HCT116 (cell line): ENCODE measurements around the gene CSF2RB. TPM values are rescaled to one million over a fixed set of nuclear protein-coding genes. Genes with fewer than 3 reads are reported as not detected.
A peak's percentile ranks its signal among the peaks of the same experiment; 100 is the strongest.

Source experiments
- ATAC-seq: fragments of 200-7000 bp; cut with Tn5 transposase; 2 replicates; pipeline ENCODE4 v1.9.1; 2020; ENCODE audit warnings: mild to moderate bottlenecking, moderate library complexity
- BruUV-seq: library from RNA; stranded (reverse); fragments of 400-500 nt; replicated peaks from 2 replicates; lab custom pipeline; 2021; lab: Mats Ljungman, UMichigan
- CTCF ChIA-PET: fragments of 300-600 bp; sonication (Branson Sonifier 250); formaldehyde crosslinking; loops from one replicate; lab custom pipeline; 2021; ENCODE audit warnings: antibody characterized with exemption; lab: Charles Lee
- POLR2A ChIA-PET: fragments of 300-600, 350-600 bp; sonication (Branson Sonifier 250); formaldehyde crosslinking; loops from one replicate; lab custom pipeline; 2021; ENCODE audit warnings: antibody characterized with exemption; lab: Charles Lee
- RAD21 ChIA-PET, 2 experiments: fragments of 300-600 bp; sonication (Branson Sonifier 250); formaldehyde crosslinking; loops; one replicate each; lab custom pipeline; 2023; ENCODE audit warnings: low total read pairs in 2 of 2; ENCODE audit not compliant: uncharacterized antibody in 2 of 2, unreplicated experiment in 2 of 2, low non-redundant PET in 1 of 2; lab: Charles Lee
- DNase-seq: peaks from one replicate; pipeline ENCODE4 v3.0.0-alpha.2; 2010; ENCODE audit warnings: low read depth, low spot score
- H2AFZ ChIP-seq: fragments of 200-600 bp; shearing (Covaris generic), sonication (generic); 2 replicates; pipeline ENCODE4 v1.6.1; 2017; ENCODE audit warnings: low read depth, mixed run types, mixed read lengths, antibody characterized with exemption, low read length; ENCODE audit not compliant: poor library complexity, severe bottlenecking
- H3K27ac ChIP-seq: 2 replicates; pipeline ENCODE4 v1.5.1; 2012; ENCODE audit warnings: low read depth, low read length
- H3K27me3 ChIP-seq: fragments of 200-600 bp; sonication (generic); 2 replicates; pipeline ENCODE4 v1.6.1; 2016; ENCODE audit warnings: mixed run types, low read length, mixed read lengths; ENCODE audit not compliant: insufficient read depth
- H3K36me3 ChIP-seq, 2 experiments: fragments of 200-500 bp in 1 of 2; fragments of 200-600 bp in 1 of 2; sonication (Bioruptor generic) in 1 of 2; sonication (generic) in 1 of 2; 2 replicates each; pipeline versions ENCODE4 v1.5.1 to v1.6.1; 2014 to 2016; ENCODE audit warnings: low read length in 2 of 2, inconsistent platforms in 1 of 2, mixed read lengths in 1 of 2, mixed run types in 1 of 2; ENCODE audit not compliant: insufficient read depth in 2 of 2, control insufficient read depth in 1 of 2
- H3K4me1 ChIP-seq, 2 experiments: fragments of 200-600 bp in 1 of 2; sonication (generic) in 1 of 2; 2 replicates each; pipeline versions ENCODE4 v1.5.1 to v1.6.1; 2012 to 2017; ENCODE audit warnings: low read length in 2 of 2, inconsistent platforms in 1 of 2, mild to moderate bottlenecking in 1 of 2, mixed read lengths in 1 of 2, mixed run types in 1 of 2, moderate library complexity in 1 of 2; ENCODE audit not compliant: insufficient read depth in 2 of 2, control insufficient read depth in 1 of 2
- H3K4me2 ChIP-seq: fragments of 200-600 bp; sonication (generic); 2 replicates; pipeline ENCODE4 v1.6.1; 2017; ENCODE audit warnings: mixed run types, low read length, mixed read lengths
- H3K4me3 ChIP-seq, 2 experiments: fragments of 200-600 bp in 1 of 2; sonication (generic) in 1 of 2; replicated peaks in 1 of 2; 2 replicates each; pipeline ENCODE4 v1.5.1; 2011 to 2016; ENCODE audit warnings: low read length in 2 of 2, control low read depth in 1 of 2, low read depth in 1 of 2, mild to moderate bottlenecking in 1 of 2, mixed read lengths in 1 of 2, mixed run types in 1 of 2
- H3K79me2 ChIP-seq: fragments of 200-600 bp; sonication (generic); 2 replicates; pipeline ENCODE4 v1.6.1; 2017; ENCODE audit warnings: mild to moderate bottlenecking, mixed run types, low read length, moderate library complexity, mixed read lengths; ENCODE audit not compliant: insufficient read depth
- H3K9ac ChIP-seq: fragments of 200-600 bp; sonication (generic); 2 replicates; pipeline ENCODE4 v1.6.1; 2016; ENCODE audit warnings: low read length, mixed read lengths
- H3K9me2 ChIP-seq: fragments of 200-600 bp; sonication (generic), shearing (Covaris generic); 2 replicates; pipeline ENCODE4 v1.6.1; 2017; ENCODE audit warnings: mixed run types, mild to moderate bottlenecking, moderate library complexity; ENCODE audit not compliant: insufficient read depth
- H3K9me3 ChIP-seq, 2 experiments: fragments of 200-500 bp in 1 of 2; fragments of 200-600 bp in 1 of 2; sonication (Bioruptor generic) in 1 of 2; sonication (generic) in 1 of 2; 2 replicates each; pipeline ENCODE4 v1.6.1; 2014 to 2017; ENCODE audit warnings: low read length in 2 of 2, mixed read lengths in 2 of 2, inconsistent platforms in 1 of 2, low read depth in 1 of 2, mild to moderate bottlenecking in 1 of 2, mixed run types in 1 of 2, moderate library complexity in 1 of 2; ENCODE audit not compliant: control insufficient read depth in 1 of 2, insufficient read depth in 1 of 2
- H4K20me1 ChIP-seq: fragments of 200-600 bp; sonication (generic), shearing (Covaris generic); 2 replicates; pipeline ENCODE4 v1.6.1; 2017; ENCODE audit warnings: mixed run types, mild to moderate bottlenecking, moderate library complexity; ENCODE audit not compliant: insufficient read depth
- ATF3 ChIP-seq: IDR thresholded peaks from 2 replicates; pipeline ENCODE4 v1.6.1; 2012
- CTCF ChIP-seq, 3 experiments: fragments of 200-600 bp in 1 of 3; sonication (generic) in 1 of 3; IDR thresholded peaks in 2 of 3; conservative IDR thresholded peaks in 1 of 3; 2 replicates each; pipeline ENCODE4 v1.5.1; 2012 to 2017; ENCODE audit warnings: low read depth in 2 of 3, low read length in 2 of 3, antibody characterized with exemption in 1 of 3, borderline replicate concordance in 1 of 3, control low read depth in 1 of 3, mild to moderate bottlenecking in 1 of 3, mixed read lengths in 1 of 3, mixed run types in 1 of 3, moderate library complexity in 1 of 3; ENCODE audit not compliant: insufficient read depth in 1 of 3
- EGR1 ChIP-seq: IDR thresholded peaks from 2 replicates; pipeline ENCODE4 v1.6.1; 2012; ENCODE audit warnings: low read depth
- EZH2 ChIP-seq: fragments of 200-600 bp; sonication (generic); IDR thresholded peaks from 2 replicates; pipeline ENCODE4 v1.6.1; 2017; ENCODE audit warnings: antibody characterized with exemption, mixed run types
- MAX ChIP-seq: IDR thresholded peaks from 2 replicates; pipeline ENCODE4 v1.6.1; 2012
- SIN3A ChIP-seq: IDR thresholded peaks from 2 replicates; pipeline ENCODE4 v1.6.1; 2012; ENCODE audit warnings: low read depth
- TCF7L2 ChIP-seq: IDR thresholded peaks from 2 replicates; pipeline ENCODE4 v1.7.0; 2011; ENCODE audit warnings: borderline replicate concordance, inconsistent platforms; ENCODE audit not compliant: insufficient read depth, insufficient read length; ENCODE audit errors: extremely low read depth
- ZFX ChIP-seq: fragments of 450-650 bp; IDR thresholded peaks from 2 replicates; pipeline ENCODE4 v1.6.1; 2017
- ZNF274 ChIP-seq: fragments of 200-500 bp; sonication (Bioruptor generic); IDR thresholded peaks from 2 replicates; pipeline ENCODE4 v1.6.1; 2014; ENCODE audit warnings: mild to moderate bottlenecking, low read depth, low read length, inconsistent platforms
- intact Hi-C: fragments of 100-400 bp; cut with micrococcal nuclease; formaldehyde crosslinking; loops from 2 replicates; pipeline ENCODE4 v1.10.0; 2022
- total RNA-seq: library from RNA; stranded (reverse); gene quantifications from one replicate; pipeline ENCODE4 v1.2.1, GENCODE V29; 2021; ENCODE audit not compliant: unreplicated experiment

CSF2RB gene
- total RNA-seq, 1 experiment from 2014 or later: 0.10 TPM

- DNase-seq (no peak), ATAC-seq (no peak)
- ChIA-PET RAD21 (interaction anchor here in 1 of 2 experiments (1.3 kb wide), 1 partner anchor 199 kb away, joined by 3 read pairs; no protein-coding TSS in a partner anchor), CTCF (no interaction called here), POLR2A (no interaction called here)
- H4K20me1 ChIP-seq: no peaks in the 10 kb centered on the region
- no peak overlapping the region for H2AFZ ChIP-seq
- H3K9me2 ChIP-seq: no peaks in the 10 kb centered on the region
- BruUV-seq: no TSS peak
- intact Hi-C loops: no loop called here
- H3K79me2 ChIP-seq: no peaks in the 10 kb centered on the region
- no peaks in the 10 kb centered on the region for H3K36me3 ChIP-seq
- H3K4me1 ChIP-seq: peaks cover 5 to 12% of the 10 kb centered on the region in 2 experiments
- TF ChIP-seq EGR1: no peak
- no peak overlapping the region for H3K4me2 ChIP-seq
- H3K9ac ChIP-seq: no peak overlapping the region
- H3K9me3 ChIP-seq: peaks cover 6 to 11% of the 10 kb centered on the region in 2 experiments; a peak in 2 of 4 replicates
- H3K4me3 ChIP-seq: no peak overlapping the region
- H3K27me3 ChIP-seq: no peaks in the 10 kb centered on the region
- no peak overlapping the region for H3K27ac ChIP-seq
Measured at GRCh38 chr22:36981247-36981775, 67.9 kb downstream of the CSF2RB start.

- Histone ChIP-seq H3K36me3 (no peaks in the 10 kb centered on the region), H3K4me2 (no peak overlapping the region), H3K9ac (no peak overlapping the region), H3K9me3 (peaks cover 6 to 11% of the 10 kb centered on the region in 2 experiments; a peak in 2 of 4 replicates), H3K4me1 (peaks cover 5 to 12% of the 10 kb centered on the region in 2 experiments), H3K79me2 (no peaks in the 10 kb centered on the region), H4K20me1 (no peaks in the 10 kb centered on the region), H3K27ac (no peak overlapping the region), H2AFZ (no peak overlapping the region), H3K4me3 (no peak overlapping the region), H3K9me2 (no peaks in the 10 kb centered on the region), H3K27me3 (no peaks in the 10 kb centered on the region)
- BruUV-seq: no TSS peak
- ChIA-PET RAD21 (interaction anchor here in 1 of 2 experiments (1.3 kb wide), 1 partner anchor 199 kb away, joined by 3 read pairs; no protein-coding TSS in a partner anchor), CTCF (no interaction called here), POLR2A (no interaction called here)
- TF ChIP-seq ATF3: no peak
- no peak for TF ChIP-seq MAX
- peak in 1 of 3 experiments; percentile 29; a peak in 2 of 6 replicates for TF ChIP-seq CTCF (IDR thresholded peaks at IDR 0.05 in 2 of 3, conservative IDR thresholded peaks at IDR 0.05 in 1 of 3; ENCODE audit: borderline replicate concordance in 1 of 3, insufficient read depth in 1 of 3, low read depth in 2 of 3, low read length in 2 of 3)
- no peak for TF ChIP-seq EZH2
- TF ChIP-seq ZFX: no peak
- no peak for TF ChIP-seq TCF7L2
- TF ChIP-seq SIN3A: no peak
- no peak for TF ChIP-seq ZNF274
- ATAC-seq (no peak), DNase-seq (no peak)
- intact Hi-C loops: no loop called here
Measured at GRCh38 chr22:36982136-36982535, 68.7 kb downstream of the CSF2RB start.
